HG03378 (cell line): ENCODE data around the gene NBPF11.
"Not testable (repeated sequence)": the region's sequence is repeated elsewhere in the genome, so short reads cannot be mapped to it uniquely, and the experiment has no call there.

ENCODE experiments used
- ATAC-seq: cut with Tn5 transposase; IDR thresholded peaks from one replicate; pipeline ENCODE4 v1.9.1; 2021; ENCODE audit warnings: mild to moderate bottlenecking, moderate library complexity; ENCODE audit not compliant: unreplicated experiment

NBPF11 gene

DNA sequence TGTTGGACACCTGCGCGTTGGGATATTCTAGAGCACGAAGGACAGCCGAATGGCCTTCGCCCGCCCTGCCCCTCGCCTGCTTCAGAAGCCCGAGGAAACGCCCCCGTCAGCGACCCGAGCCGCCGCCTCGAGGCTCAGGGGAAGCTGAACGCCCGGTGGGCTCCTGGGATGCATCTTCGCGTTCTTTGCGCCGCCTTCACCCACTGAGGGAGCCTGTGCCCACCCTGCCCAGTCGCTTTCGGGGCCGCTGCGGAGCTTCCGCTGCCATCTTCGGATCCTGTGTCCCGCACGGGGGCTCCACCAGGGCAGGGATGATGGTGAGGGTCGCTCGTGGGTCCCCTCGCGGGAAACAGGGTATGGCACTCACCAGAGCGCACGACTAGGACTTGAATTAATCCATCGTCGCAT is 91.8 kb downstream of the NBPF11 start:
- ATAC-seq: not testable (repeated sequence)

DNA sequence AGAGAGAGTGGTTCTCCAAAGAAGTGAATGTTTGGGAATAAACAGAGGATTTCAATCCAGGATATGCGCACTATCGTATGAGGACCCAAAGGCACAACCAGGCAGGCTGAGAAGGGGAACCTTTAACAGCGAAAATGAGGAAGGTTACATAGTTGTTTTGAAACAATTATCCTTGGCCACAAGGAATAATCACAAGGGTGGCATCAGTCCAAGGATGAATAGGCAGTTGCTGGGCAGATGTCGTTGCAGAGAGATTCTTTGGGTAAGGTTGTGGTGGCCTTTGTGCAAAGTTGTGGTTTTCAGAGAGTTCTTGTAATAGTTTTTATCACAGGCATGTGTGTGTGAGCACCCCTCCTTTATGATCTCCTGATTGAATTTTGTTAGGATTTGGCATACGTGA is 94.7 kb downstream of the NBPF11 start:
- ATAC-seq: not testable (repeated sequence)
